ENCODE data around the gene TSHB. TPM values are rescaled to one million over a fixed set of nuclear protein-coding genes. Genes with fewer than 3 reads are reported as not detected.

Gene TSHB
- total and polyA plus RNA-seq, 2 donors (not counting 1 experiment from before 2014, with no cell fraction given): not detected

DNA sequence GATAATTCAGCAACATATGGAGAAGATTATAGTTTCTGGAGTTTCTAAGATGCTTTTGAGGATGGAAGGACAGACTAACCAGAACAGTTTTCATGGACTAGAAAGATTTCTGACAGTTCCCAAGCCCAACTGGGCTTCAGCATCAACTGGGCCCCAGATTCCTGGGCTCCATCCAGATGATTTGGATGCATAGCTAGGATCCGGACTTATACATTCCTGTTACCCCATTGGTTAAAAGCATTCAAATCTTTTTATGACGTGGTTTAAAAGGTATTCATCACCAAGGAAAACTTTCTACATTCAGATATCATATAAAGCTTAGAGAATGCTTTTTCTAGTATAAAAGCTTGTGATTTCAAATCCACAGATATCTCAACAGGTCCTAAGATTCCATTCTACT is 29.7 kb downstream of the TSHB start:
- no peak overlapping the region for H2AFZ ChIP-seq (ENCODE audit: low read length)
- H3K27me3 ChIP-seq (ENCODE audit: control insufficient read depth, insufficient read depth, low read length): no peaks in the 10 kb centered on the region
- no peaks in the 10 kb centered on the region for H3K4me1 ChIP-seq (ENCODE audit: control insufficient read depth, extremely low read depth, insufficient read depth, low read length)
- H3K27ac ChIP-seq (ENCODE audit: insufficient read depth, low read length): no peak overlapping the region
- H3K9me3 ChIP-seq (ENCODE audit: control insufficient read depth, insufficient read depth, low read depth, low read length): no peaks in the 10 kb centered on the region
- H3K4me2 ChIP-seq (ENCODE audit: extremely low read depth, insufficient read depth, low read length): no peak overlapping the region
- DNase-seq (ENCODE audit: low read depth in 2 of 2): peak in 1 of 2 donors; percentile 19
- H3K4me3 ChIP-seq (replicated peaks in 1 of 4; ENCODE audit: control extremely low read depth in 1 of 4, insufficient read depth in 1 of 4, low read depth in 3 of 4, low read length in 4 of 4): no peak overlapping the region
- H3K36me3 ChIP-seq (ENCODE audit: control insufficient read depth, insufficient read depth, low read length): no peaks in the 10 kb centered on the region
- no peaks in the 10 kb centered on the region for H4K20me1 ChIP-seq (ENCODE audit: control insufficient read depth, extremely low read depth, insufficient read depth, low read length)
- no peaks in the 10 kb centered on the region for H3K79me2 ChIP-seq (ENCODE audit: control insufficient read depth, insufficient read depth, low read length)
- H3K9ac ChIP-seq (ENCODE audit: insufficient read depth, low read length): no peak overlapping the region
- TF ChIP-seq, protein P1, sequence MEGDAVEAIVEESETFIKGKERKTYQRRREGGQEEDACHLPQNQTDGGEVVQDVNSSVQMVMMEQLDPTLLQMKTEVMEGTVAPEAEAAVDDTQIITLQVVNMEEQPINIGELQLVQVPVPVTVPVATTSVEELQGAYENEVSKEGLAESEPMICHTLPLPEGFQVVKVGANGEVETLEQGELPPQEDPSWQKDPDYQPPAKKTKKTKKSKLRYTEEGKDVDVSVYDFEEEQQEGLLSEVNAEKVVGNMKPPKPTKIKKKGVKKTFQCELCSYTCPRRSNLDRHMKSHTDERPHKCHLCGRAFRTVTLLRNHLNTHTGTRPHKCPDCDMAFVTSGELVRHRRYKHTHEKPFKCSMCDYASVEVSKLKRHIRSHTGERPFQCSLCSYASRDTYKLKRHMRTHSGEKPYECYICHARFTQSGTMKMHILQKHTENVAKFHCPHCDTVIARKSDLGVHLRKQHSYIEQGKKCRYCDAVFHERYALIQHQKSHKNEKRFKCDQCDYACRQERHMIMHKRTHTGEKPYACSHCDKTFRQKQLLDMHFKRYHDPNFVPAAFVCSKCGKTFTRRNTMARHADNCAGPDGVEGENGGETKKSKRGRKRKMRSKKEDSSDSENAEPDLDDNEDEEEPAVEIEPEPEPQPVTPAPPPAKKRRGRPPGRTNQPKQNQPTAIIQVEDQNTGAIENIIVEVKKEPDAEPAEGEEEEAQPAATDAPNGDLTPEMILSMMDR (conservative IDR thresholded peaks at IDR 0.05 in 1 of 2, IDR thresholded peaks at IDR 0.05 in 1 of 2; ENCODE audit: low read depth in 1 of 2, low read length in 2 of 2): no peak
- no peak for TF ChIP-seq EZH2 (IDR thresholded peaks at IDR 0.05; ENCODE audit: low read length, missing control alignments)

DNA sequence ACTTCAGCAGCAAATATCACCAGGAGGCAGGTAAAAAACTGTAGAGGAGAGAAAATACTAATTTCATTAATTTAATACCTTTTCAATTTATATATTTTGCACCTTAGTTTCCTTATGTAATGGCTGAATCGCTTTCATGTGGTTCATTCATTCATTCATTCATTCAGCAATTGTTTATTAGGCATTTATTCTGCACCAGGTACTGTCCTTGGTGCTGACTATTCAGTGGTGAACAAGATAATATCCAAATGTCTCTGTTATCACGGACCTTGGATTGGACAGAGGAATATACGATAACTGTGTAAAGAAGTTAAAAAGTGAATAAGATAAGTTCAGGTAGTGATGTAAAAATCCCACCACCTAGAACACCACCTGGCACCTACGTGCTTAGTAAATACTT is 30.9 kb downstream of the TSHB start:
- Histone ChIP-seq H3K4me2 (ENCODE audit: extremely low read depth, insufficient read depth, low read length) (no peak overlapping the region), H3K9me3 (ENCODE audit: control insufficient read depth, insufficient read depth, low read depth, low read length) (no peaks in the 10 kb centered on the region), H3K27ac (ENCODE audit: insufficient read depth, low read length) (no peak overlapping the region), H3K36me3 (ENCODE audit: control insufficient read depth, insufficient read depth, low read length) (no peaks in the 10 kb centered on the region), H3K4me1 (ENCODE audit: control insufficient read depth, extremely low read depth, insufficient read depth, low read length) (no peaks in the 10 kb centered on the region), H3K79me2 (ENCODE audit: control insufficient read depth, insufficient read depth, low read length) (no peaks in the 10 kb centered on the region), H2AFZ (ENCODE audit: low read length) (no peak overlapping the region), H3K27me3 (ENCODE audit: control insufficient read depth, insufficient read depth, low read length) (no peaks in the 10 kb centered on the region), H4K20me1 (ENCODE audit: control insufficient read depth, extremely low read depth, insufficient read depth, low read length) (no peaks in the 10 kb centered on the region), H3K9ac (ENCODE audit: insufficient read depth, low read length) (no peak overlapping the region), H3K4me3 (replicated peaks in 1 of 4; ENCODE audit: control extremely low read depth in 1 of 4, insufficient read depth in 1 of 4, low read depth in 3 of 4, low read length in 4 of 4) (no peak overlapping the region)
- TF ChIP-seq EZH2 (IDR thresholded peaks at IDR 0.05; ENCODE audit: low read length, missing control alignments): no peak
- TF ChIP-seq, protein P1 (conservative IDR thresholded peaks at IDR 0.05 in 1 of 2, IDR thresholded peaks at IDR 0.05 in 1 of 2; ENCODE audit: low read depth in 1 of 2, low read length in 2 of 2): no peak
- DNase-seq (ENCODE audit: low read depth in 2 of 2): no peak

DNA sequence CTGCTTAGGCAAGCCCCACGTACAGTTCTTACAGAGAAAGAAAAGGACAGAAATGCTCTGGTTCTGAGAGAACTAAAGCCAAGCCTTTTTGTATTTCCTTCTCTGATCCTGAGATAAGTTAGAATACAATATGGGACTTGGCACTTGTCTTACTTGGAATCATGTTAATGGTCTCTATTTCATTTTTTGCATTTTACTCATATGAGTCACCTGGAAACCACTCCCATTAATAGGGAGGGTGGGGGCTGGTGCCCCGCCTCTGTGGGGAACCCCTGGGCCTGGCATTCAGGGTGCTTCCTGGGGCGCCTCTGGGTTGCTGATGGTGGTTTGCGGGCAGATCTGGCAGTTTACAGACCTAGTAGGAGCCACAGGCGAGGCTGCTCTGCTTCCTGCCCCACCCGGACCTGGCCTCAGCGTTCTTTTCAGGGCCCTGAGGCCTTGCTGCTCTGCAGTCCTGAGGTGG is 32.9 kb downstream of the TSHB start:
- Histone ChIP-seq H3K4me1 (ENCODE audit: control insufficient read depth, extremely low read depth, insufficient read depth, low read length) (no peaks in the 10 kb centered on the region), H3K4me3 (replicated peaks in 1 of 4; ENCODE audit: control extremely low read depth in 1 of 4, insufficient read depth in 1 of 4, low read depth in 3 of 4, low read length in 4 of 4) (no peak overlapping the region), H3K9ac (ENCODE audit: insufficient read depth, low read length) (no peak overlapping the region), H3K9me3 (ENCODE audit: control insufficient read depth, insufficient read depth, low read depth, low read length) (no peaks in the 10 kb centered on the region), H3K79me2 (ENCODE audit: control insufficient read depth, insufficient read depth, low read length) (no peaks in the 10 kb centered on the region), H3K27ac (ENCODE audit: insufficient read depth, low read length) (no peak overlapping the region), H3K36me3 (ENCODE audit: control insufficient read depth, insufficient read depth, low read length) (no peaks in the 10 kb centered on the region), H3K4me2 (ENCODE audit: extremely low read depth, insufficient read depth, low read length) (no peak overlapping the region), H4K20me1 (ENCODE audit: control insufficient read depth, extremely low read depth, insufficient read depth, low read length) (no peaks in the 10 kb centered on the region), H2AFZ (ENCODE audit: low read length) (no peak overlapping the region), H3K27me3 (ENCODE audit: control insufficient read depth, insufficient read depth, low read length) (no peaks in the 10 kb centered on the region)
- peak in 1 of 2 donors; percentile 91 for DNase-seq (ENCODE audit: low read depth in 2 of 2)
- TF ChIP-seq, protein P1 (conservative IDR thresholded peaks at IDR 0.05 in 1 of 2, IDR thresholded peaks at IDR 0.05 in 1 of 2; ENCODE audit: low read depth in 1 of 2, low read length in 2 of 2): no peak
- TF ChIP-seq EZH2 (IDR thresholded peaks at IDR 0.05; ENCODE audit: low read length, missing control alignments): no peak
